ENCODE results near the gene ZNF33B.

The ZNF33B gene

DNA sequence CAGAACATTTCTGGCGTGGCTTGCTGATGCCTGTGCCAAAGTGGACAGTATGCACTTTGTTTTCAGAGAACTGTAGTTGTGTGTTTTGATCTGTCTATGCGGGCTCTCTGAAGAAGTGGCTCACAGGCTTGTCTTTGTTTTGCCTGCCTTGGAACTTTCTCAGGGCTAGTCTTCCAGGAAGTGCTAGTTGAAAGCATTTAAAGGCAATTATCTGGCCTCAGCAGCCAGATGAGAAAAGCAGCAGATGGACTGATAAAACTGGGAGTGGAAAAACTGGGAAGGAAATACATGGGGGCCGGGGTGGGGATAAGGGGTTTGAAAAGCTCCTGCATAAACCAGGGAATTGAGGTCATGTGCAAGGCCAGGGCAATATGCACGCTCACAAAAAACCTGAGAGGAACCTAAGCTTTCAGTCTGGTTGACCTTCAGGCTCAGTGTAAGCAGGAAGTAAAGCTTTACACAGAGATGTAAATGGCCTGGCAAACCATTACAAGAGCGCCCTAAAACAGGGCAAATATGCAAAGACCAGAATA is 94.5 kb downstream of the ZNF33B start:
- H3K27ac ChIP-seq: no peak overlapping the region

More for the DNA sequence above, 94.5 kb downstream of the ZNF33B start:
- ChIA-PET CTCF (no interaction called here), POLR2A (ENCODE audit: low non-redundant PET) (no interaction called here)
- DNase-seq (ENCODE audit: low spot score): no peak
- TF ChIP-seq, protein P1, sequence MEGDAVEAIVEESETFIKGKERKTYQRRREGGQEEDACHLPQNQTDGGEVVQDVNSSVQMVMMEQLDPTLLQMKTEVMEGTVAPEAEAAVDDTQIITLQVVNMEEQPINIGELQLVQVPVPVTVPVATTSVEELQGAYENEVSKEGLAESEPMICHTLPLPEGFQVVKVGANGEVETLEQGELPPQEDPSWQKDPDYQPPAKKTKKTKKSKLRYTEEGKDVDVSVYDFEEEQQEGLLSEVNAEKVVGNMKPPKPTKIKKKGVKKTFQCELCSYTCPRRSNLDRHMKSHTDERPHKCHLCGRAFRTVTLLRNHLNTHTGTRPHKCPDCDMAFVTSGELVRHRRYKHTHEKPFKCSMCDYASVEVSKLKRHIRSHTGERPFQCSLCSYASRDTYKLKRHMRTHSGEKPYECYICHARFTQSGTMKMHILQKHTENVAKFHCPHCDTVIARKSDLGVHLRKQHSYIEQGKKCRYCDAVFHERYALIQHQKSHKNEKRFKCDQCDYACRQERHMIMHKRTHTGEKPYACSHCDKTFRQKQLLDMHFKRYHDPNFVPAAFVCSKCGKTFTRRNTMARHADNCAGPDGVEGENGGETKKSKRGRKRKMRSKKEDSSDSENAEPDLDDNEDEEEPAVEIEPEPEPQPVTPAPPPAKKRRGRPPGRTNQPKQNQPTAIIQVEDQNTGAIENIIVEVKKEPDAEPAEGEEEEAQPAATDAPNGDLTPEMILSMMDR (conservative IDR thresholded peaks at IDR 0.05; ENCODE audit: low read depth): no peak

All from RWPE1 (cell line).